ENCODE measurements around the gene OMP.

The OMP gene

DNA sequence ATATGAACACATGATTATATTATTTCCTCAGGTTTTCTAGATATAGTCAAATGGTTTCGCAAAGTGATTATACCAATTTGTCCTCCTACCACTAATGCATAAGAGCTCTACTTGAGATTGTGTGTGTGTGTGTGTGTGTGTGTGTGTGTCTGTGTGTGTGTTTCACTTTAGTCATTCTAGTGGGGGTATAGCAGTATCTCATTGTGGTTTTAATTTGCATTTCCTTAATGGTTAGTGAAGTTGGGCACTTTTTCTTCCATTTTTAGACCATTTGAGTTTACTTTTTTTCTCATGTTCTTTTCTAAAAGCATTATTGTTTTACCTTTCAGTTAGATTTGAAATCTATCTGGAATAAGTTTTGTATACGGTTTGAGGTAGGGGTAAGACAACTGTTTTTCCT lies 23.0 kb upstream of the OMP start:
- TF ChIP-seq POLR2A (IDR thresholded peaks at IDR 0.05; ENCODE audit: extremely low read depth, insufficient read length), result no peak
- no peak for TF ChIP-seq CTCF (IDR thresholded peaks at IDR 0.05; ENCODE audit: low read depth, low read length)
- TF ChIP-seq MYC (IDR thresholded peaks at IDR 0.05; ENCODE audit: low read depth, low read length), result no peak
- TF ChIP-seq, protein P1, sequence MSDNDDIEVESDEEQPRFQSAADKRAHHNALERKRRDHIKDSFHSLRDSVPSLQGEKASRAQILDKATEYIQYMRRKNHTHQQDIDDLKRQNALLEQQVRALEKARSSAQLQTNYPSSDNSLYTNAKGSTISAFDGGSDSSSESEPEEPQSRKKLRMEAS (IDR thresholded peaks at IDR 0.05; ENCODE audit: low read depth, low read length), result no peak
- DNase-seq (ENCODE audit: low read depth), result no peak
- H3K4me3 ChIP-seq (ENCODE audit: low read depth, low read length), result no peak overlapping the region

DNA sequence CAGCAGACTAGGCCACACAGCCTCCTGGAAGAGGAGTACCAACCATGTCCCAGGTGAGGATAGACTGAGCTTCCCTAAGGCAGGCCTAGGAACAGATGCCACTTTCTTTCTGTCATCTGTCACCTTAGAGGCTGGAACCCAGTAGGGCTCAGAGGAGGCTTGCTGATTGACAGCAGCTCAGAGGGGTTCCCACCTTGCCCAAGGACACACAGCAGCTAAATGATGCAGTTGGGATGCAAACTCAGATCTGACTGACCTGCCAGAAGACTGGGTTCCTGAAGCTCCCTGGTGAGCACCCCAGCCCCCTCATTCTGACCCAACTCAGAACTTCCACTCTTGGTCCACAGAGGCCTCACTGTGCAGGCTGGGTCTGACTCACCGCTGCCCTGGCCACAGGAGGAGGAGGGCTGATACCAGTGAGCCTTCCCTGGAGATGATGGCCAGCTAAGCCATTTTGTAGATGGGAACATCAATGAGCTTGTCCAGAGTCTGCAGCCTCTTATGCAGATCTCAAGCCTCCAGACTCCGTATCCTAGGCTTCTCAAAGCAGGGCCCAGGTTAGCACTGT lies 21.9 kb upstream of the OMP start:
- no peak for DNase-seq (ENCODE audit: low read depth)
- no peak overlapping the region for H3K4me3 ChIP-seq (ENCODE audit: low read depth, low read length)
- no peak for TF ChIP-seq CTCF (IDR thresholded peaks at IDR 0.05; ENCODE audit: low read depth, low read length)
- TF ChIP-seq, protein P1 (IDR thresholded peaks at IDR 0.05; ENCODE audit: low read depth, low read length), result no peak
- TF ChIP-seq MYC (IDR thresholded peaks at IDR 0.05; ENCODE audit: low read depth, low read length), result no peak
- TF ChIP-seq POLR2A (IDR thresholded peaks at IDR 0.05; ENCODE audit: extremely low read depth, insufficient read length), result no peak

- TF ChIP-seq MYC (IDR thresholded peaks at IDR 0.05; ENCODE audit: low read depth, low read length) (no peak), POLR2A (IDR thresholded peaks at IDR 0.05; ENCODE audit: extremely low read depth, insufficient read length) (no peak), CTCF (IDR thresholded peaks at IDR 0.05; ENCODE audit: low read depth, low read length) (no peak)
- TF ChIP-seq, protein P1 (IDR thresholded peaks at IDR 0.05; ENCODE audit: low read depth, low read length), result no peak
- DNase-seq (ENCODE audit: low read depth), result no peak
- no peak overlapping the region for H3K4me3 ChIP-seq (ENCODE audit: low read depth, low read length)
Observed at GRCh38 chr11:77081381-77081851, 21.2 kb upstream of the OMP start.

GRCh38 chr11:77081976-77082836 lies 20.4 kb upstream of the OMP start:
- TF ChIP-seq CTCF (IDR thresholded peaks at IDR 0.05; ENCODE audit: low read depth, low read length) (no peak), POLR2A (IDR thresholded peaks at IDR 0.05; ENCODE audit: extremely low read depth, insufficient read length) (no peak), MYC (IDR thresholded peaks at IDR 0.05; ENCODE audit: low read depth, low read length) (no peak)
- TF ChIP-seq, protein P1 (IDR thresholded peaks at IDR 0.05; ENCODE audit: low read depth, low read length), result no peak
- DNase-seq (ENCODE audit: low read depth), result no peak
- H3K4me3 ChIP-seq (ENCODE audit: low read depth, low read length), result no peak overlapping the region

DNA sequence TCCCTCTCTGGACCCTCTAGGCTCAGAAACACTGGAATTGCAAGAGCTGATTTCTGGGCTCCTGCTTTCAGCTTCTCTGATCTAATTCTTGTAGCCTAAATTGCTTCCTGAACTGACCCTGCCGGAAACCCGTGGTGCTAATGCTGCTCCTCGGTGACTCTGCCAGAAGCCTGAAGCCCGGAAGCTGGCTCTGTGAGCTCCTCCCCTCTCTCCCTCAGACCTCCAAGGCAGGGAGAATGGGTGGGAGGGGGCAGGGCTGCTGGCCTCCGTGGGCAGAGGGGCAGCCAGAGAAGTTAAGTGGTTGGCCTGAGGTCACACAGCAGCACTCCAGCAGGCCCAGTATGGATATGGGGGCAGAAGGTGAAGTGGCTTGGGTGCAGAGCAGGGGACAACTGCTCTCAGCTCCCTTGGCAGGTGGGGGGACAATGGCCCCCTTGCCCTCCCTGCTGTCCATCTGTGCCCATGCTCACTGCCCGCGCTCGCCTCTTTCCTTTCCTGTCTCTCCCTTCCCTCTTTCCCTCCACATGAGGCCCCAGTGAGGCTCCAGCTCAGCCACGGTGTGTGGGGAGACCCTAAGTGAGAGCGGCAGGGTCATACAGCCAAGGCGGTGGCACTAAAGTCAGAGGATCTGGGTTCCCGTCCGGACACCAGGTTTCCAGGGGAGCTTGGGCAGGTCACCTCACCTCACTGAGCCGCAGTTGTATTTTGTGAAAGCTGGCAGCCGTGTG lies 19.6 kb upstream of the OMP start:
- no peak for DNase-seq (ENCODE audit: low read depth)
- H3K4me3 ChIP-seq (ENCODE audit: low read depth, low read length), result no peak overlapping the region
- TF ChIP-seq POLR2A (IDR thresholded peaks at IDR 0.05; ENCODE audit: extremely low read depth, insufficient read length), result no peak
- TF ChIP-seq MYC (IDR thresholded peaks at IDR 0.05; ENCODE audit: low read depth, low read length), result no peak
- TF ChIP-seq, protein P1 (IDR thresholded peaks at IDR 0.05; ENCODE audit: low read depth, low read length), result no peak
